Common myeloid progenitor, CD34-positive (primary cell): ENCODE results near the gene GRK5.
A peak's percentile ranks its signal among the peaks of the same experiment; 100 is the strongest.

ENCODE experiments used
- CTCF ChIA-PET: fragments of 350-600 bp; sonication (Branson Sonifier 250); formaldehyde crosslinking; loops from one replicate; lab custom pipeline; 2021; ENCODE audit warnings: antibody characterized with exemption; lab: Charles Lee
- POLR2A ChIA-PET: fragments of 350-600 bp; sonication (Branson Sonifier 250); formaldehyde crosslinking; loops from one replicate; lab custom pipeline; 2021; ENCODE audit warnings: antibody characterized with exemption; lab: Charles Lee
- DNase-seq, 3 donors: peaks; one replicate each; pipeline versions ENCODE4 v3.0.0 to v3.0.0-alpha.2; 2013
- H3K27ac ChIP-seq, 2 experiments: 1 replicate in 1 of 2; 2 replicates in 1 of 2; pipeline ENCODE4 v1.7.0; 2013; ENCODE audit warnings: inconsistent platforms in 2 of 2, low read length in 2 of 2, mild to moderate bottlenecking in 2 of 2, low read depth in 1 of 2, moderate library complexity in 1 of 2; ENCODE audit not compliant: severe bottlenecking in 2 of 2, insufficient read depth in 1 of 2, poor library complexity in 1 of 2
- H3K27me3 ChIP-seq, 5 experiments: replicated peaks in 2 of 5; 1 replicate in 3 of 5; 2 replicates in 2 of 5; pipeline versions ENCODE4 v1.6.1 to v1.7.0; 2013; ENCODE audit warnings: low read length in 4 of 5, mild to moderate bottlenecking in 2 of 5, moderate library complexity in 2 of 5, inconsistent platforms in 1 of 5; ENCODE audit not compliant: insufficient read depth in 5 of 5, control insufficient read depth in 4 of 5
- H3K36me3 ChIP-seq, 4 experiments: 1 replicate in 2 of 4; 2 replicates in 2 of 4; pipeline versions ENCODE4 v1.6.1 to v1.7.0; 2013; ENCODE audit warnings: low read length in 3 of 4, control low read depth in 1 of 4, mild to moderate bottlenecking in 1 of 4; ENCODE audit not compliant: control insufficient read depth in 4 of 4, insufficient read depth in 4 of 4
- H3K4me1 ChIP-seq, 4 experiments: 1 replicate in 3 of 4; 2 replicates in 1 of 4; pipeline versions ENCODE4 v1.6.1 to v1.7.1; 2013; ENCODE audit warnings: low read length in 3 of 4, mild to moderate bottlenecking in 3 of 4, control low read depth in 1 of 4, inconsistent platforms in 1 of 4, moderate library complexity in 1 of 4; ENCODE audit not compliant: control insufficient read depth in 4 of 4, insufficient read depth in 4 of 4; ENCODE audit errors: control extremely low read depth in 1 of 4
- H3K4me3 ChIP-seq, 7 experiments: 1 replicate in 4 of 7; 2 replicates in 3 of 7; pipeline versions ENCODE4 v1.5.1 to v1.7.0; 2013; ENCODE audit warnings: mild to moderate bottlenecking in 7 of 7, low read length in 6 of 7, moderate library complexity in 6 of 7, inconsistent platforms in 2 of 7, low read depth in 2 of 7, control low read depth in 1 of 7; ENCODE audit not compliant: insufficient read depth in 4 of 7, control insufficient read depth in 1 of 7; ENCODE audit errors: extremely low read depth in 1 of 7
- H3K9me3 ChIP-seq, 5 experiments: 1 replicate in 4 of 5; 2 replicates in 1 of 5; pipeline versions ENCODE4 v1.6.1 to v1.7.1; 2013; ENCODE audit warnings: low read length in 4 of 5, mild to moderate bottlenecking in 2 of 5, inconsistent platforms in 1 of 5, low read depth in 1 of 5, moderate library complexity in 1 of 5; ENCODE audit not compliant: control insufficient read depth in 4 of 5, insufficient read depth in 2 of 5; ENCODE audit errors: control extremely low read depth in 1 of 5
- WGBS: methylation state at CpG from one replicate; pipeline ENCODE4 v1.1.5; 2013; ENCODE audit not compliant: insufficient coverage; 5-methylcytosine and 5-hydroxymethylcytosine counted together

GRK5 gene

GRCh38 chr10:119352042-119352441, 144.7 kb downstream of the GRK5 start:
- Histone ChIP-seq H3K9me3 (peaks cover 6 to 24% (median 12%) of the 10 kb centered on the region in 5 experiments), H3K4me3 (no peak overlapping the region), H3K4me1 (no peaks in the 10 kb centered on the region), H3K27ac (no peak overlapping the region), H3K36me3 (peaks cover 0 to 3% (median 1%) of the 10 kb centered on the region in 4 experiments), H3K27me3 (no peaks in the 10 kb centered on the region)
- CTCF ChIA-PET: interaction anchor here (1.3 to 2.5 kb wide), 3 partner anchors 12 to 20 kb away, joined by 3 to 6 read pairs (median 4); no protein-coding TSS in a partner anchor
- DNase-seq: peak in 1 of 3 donors; percentile 12
- 100% methylated on average over 2 of the region's 2 CpGs for WGBS
- POLR2A ChIA-PET: interaction anchor here (0.6 kb wide), 1 partner anchor 464 kb away, joined by 3 read pairs; no protein-coding TSS in a partner anchor

GRCh38 chr10:119352807-119353206, 145.4 kb downstream of the GRK5 start:
- no peak overlapping the region for H3K4me3 ChIP-seq
- ChIA-PET CTCF (interaction anchor here (1.3 to 2.5 kb wide), 3 partner anchors 11 to 19 kb away, joined by 3 to 6 read pairs (median 4); no protein-coding TSS in a partner anchor), POLR2A (no interaction called here)
- H3K27me3 ChIP-seq: no peaks in the 10 kb centered on the region
- peaks cover 6 to 24% (median 12%) of the 10 kb centered on the region in 5 experiments for H3K9me3 ChIP-seq
- no peak overlapping the region for H3K27ac ChIP-seq
- WGBS: 89% methylated on average over 4 of the region's 6 CpGs
- no peaks in the 10 kb centered on the region for H3K4me1 ChIP-seq
- no peak for DNase-seq
- H3K36me3 ChIP-seq: peaks cover 0 to 3% (median 1%) of the 10 kb centered on the region in 4 experiments

- no peak overlapping the region for H3K4me3 ChIP-seq
- no peak overlapping the region for H3K27ac ChIP-seq
- H3K36me3 ChIP-seq: peaks cover 0 to 3% (median 1%) of the 10 kb centered on the region in 4 experiments
- no peak for DNase-seq
- no peaks in the 10 kb centered on the region for H3K27me3 ChIP-seq
- ChIA-PET POLR2A (no interaction called here), CTCF (interaction anchor here (2.5 kb wide), 1 partner anchor 14 kb away, joined by 6 read pairs; no protein-coding TSS in a partner anchor)
- peaks cover 6 to 24% (median 12%) of the 10 kb centered on the region in 5 experiments for H3K9me3 ChIP-seq
- no peaks in the 10 kb centered on the region for H3K4me1 ChIP-seq
- 100% methylated on average over 1 of the region's 2 CpGs for WGBS
These were observed 146.1 kb downstream of the GRK5 start for GRCh38 chr10:119353421-119353820.

GRCh38 chr10:119355930-119356329, 148.6 kb downstream of the GRK5 start:
- WGBS: no CpG with 5 or more reads among the region's 2 CpGs
- ChIA-PET POLR2A (no interaction called here), CTCF (no interaction called here)
- Histone ChIP-seq H3K27ac (no peak overlapping the region), H3K4me3 (no peak overlapping the region), H3K4me1 (no peaks in the 10 kb centered on the region), H3K36me3 (peaks cover 0 to 3% (median 1%) of the 10 kb centered on the region in 4 experiments), H3K27me3 (no peaks in the 10 kb centered on the region), H3K9me3 (peaks cover 4 to 22% (median 12%) of the 10 kb centered on the region in 5 experiments)
- peak in 2 of 3 donors; percentile 22 to 29 for DNase-seq

- peaks cover 0 to 2% (median 0%) of the 10 kb centered on the region in 4 experiments for H3K36me3 ChIP-seq
- CTCF ChIA-PET: interaction anchor here (1.0 to 1.2 kb wide), 2 partner anchors 8 to 76 kb away, joined by 3 to 4 read pairs; no protein-coding TSS in a partner anchor
- H3K4me1 ChIP-seq: no peaks in the 10 kb centered on the region
- WGBS: 97% methylated on average over 10 of the region's 14 CpGs
- no peak overlapping the region for H3K4me3 ChIP-seq
- peaks cover 4 to 12% (median 9%) of the 10 kb centered on the region in 5 experiments for H3K9me3 ChIP-seq
- H3K27me3 ChIP-seq: no peaks in the 10 kb centered on the region
- POLR2A ChIA-PET: no interaction called here
- no peak overlapping the region for H3K27ac ChIP-seq
- DNase-seq: no peak
These were observed 150.2 kb downstream of the GRK5 start for GRCh38 chr10:119357412-119358151.

GRCh38 chr10:119358152-119358512, 150.8 kb downstream of the GRK5 start:
- ChIA-PET CTCF (interaction anchor here (0.7 to 1.2 kb wide), 3 partner anchors 7 to 77 kb away, joined by 3 to 4 read pairs (median 3); no protein-coding TSS in a partner anchor), POLR2A (no interaction called here)
- DNase-seq: no peak
- Histone ChIP-seq H3K4me3 (no peak overlapping the region), H3K9me3 (peaks cover 4 to 12% (median 9%) of the 10 kb centered on the region in 5 experiments), H3K27me3 (no peaks in the 10 kb centered on the region), H3K27ac (no peak overlapping the region), H3K4me1 (no peaks in the 10 kb centered on the region), H3K36me3 (peaks cover 0 to 2% (median 0%) of the 10 kb centered on the region in 4 experiments)
- 96% methylated on average over 6 of the region's 6 CpGs for WGBS

GRCh38 chr10:119358567-119358966, 151.2 kb downstream of the GRK5 start:
- H3K4me1 ChIP-seq: no peaks in the 10 kb centered on the region
- CTCF ChIA-PET: interaction anchor here (0.7 to 1.2 kb wide), 2 partner anchors 17 to 77 kb away, joined by 3 read pairs; no protein-coding TSS in a partner anchor
- POLR2A ChIA-PET: no interaction called here
- H3K4me3 ChIP-seq: no peak overlapping the region
- H3K27me3 ChIP-seq: no peaks in the 10 kb centered on the region
- no peak for DNase-seq
- peaks cover 4 to 12% (median 9%) of the 10 kb centered on the region in 5 experiments for H3K9me3 ChIP-seq
- peaks cover 0 to 2% (median 0%) of the 10 kb centered on the region in 4 experiments for H3K36me3 ChIP-seq
- 100% methylated on average over 2 of the region's 2 CpGs for WGBS
- H3K27ac ChIP-seq: no peak overlapping the region
